Measurements from ENCODE around the gene UNG. TPM values are rescaled to one million over a fixed set of nuclear protein-coding genes. Genes with fewer than 3 reads are reported as not detected.

Gene UNG
- total and polyA plus RNA-seq, 9 of the 15 experiments (the other 6 are each of a cell fraction or from before 2014, with no cell fraction given) = 8.4 to 59.8 (median 41.0) TPM

DNA sequence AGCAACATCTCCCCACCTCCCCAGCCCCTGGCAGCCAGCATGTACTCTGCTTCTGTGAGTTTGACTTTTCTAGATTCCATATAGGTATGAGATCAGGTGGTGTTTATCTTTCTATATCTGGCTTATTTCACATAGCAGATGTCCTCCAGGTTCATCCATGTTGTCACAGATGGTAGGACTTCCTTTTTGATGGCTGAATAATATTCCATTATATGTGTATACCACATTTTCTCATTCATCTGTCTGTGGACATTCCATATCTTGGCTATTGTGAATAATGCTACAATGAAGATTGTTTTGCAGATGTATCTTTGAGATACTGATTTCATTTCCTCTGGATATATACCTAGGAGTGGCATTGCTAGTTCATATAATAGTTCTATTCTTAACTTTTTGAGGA lies 22.5 kb upstream of the UNG start:
- intact Hi-C loops (cut with micrococcal nuclease) = no loop called here
- H3K9ac ChIP-seq (ENCODE audit: insufficient read depth in 1 of 2, low read depth in 2 of 2, low read length in 2 of 2) = no peak overlapping the region
- no peaks in the 10 kb centered on the region for H3K4me1 ChIP-seq (replicated peaks in 1 of 2; ENCODE audit: control insufficient read depth in 2 of 2, insufficient read depth in 2 of 2, low read length in 2 of 2)
- FAIRE-seq = no peak
- CTCF ChIA-PET (ENCODE audit: low intra/inter-chr PET ratio) = no interaction called here
- ATAC-seq = no peak
- peaks cover 21% of the 10 kb centered on the region; the same call in 1 of the 3 replicates for H3K36me3 ChIP-seq (ENCODE audit: control insufficient read depth, insufficient read depth, low read length)
- no peaks in the 10 kb centered on the region for H3K79me2 ChIP-seq (ENCODE audit: control insufficient read depth, insufficient read depth, low read length)
- H4K20me1 ChIP-seq (replicated peaks; ENCODE audit: control insufficient read depth, insufficient read depth, low read length) = no peaks in the 10 kb centered on the region
- in situ Hi-C loops (cut with MboI) = no loop called here
- no peak overlapping the region for H3K27ac ChIP-seq (ENCODE audit: extremely low read depth, low read depth, low read length)
- POLR2A ChIA-PET = no interaction called here
- no TSS peak for BruUV-seq (replicated peaks)
- TF ChIP-seq PML (IDR thresholded peaks at IDR 0.05; ENCODE audit: low read length) = no peak
- peak; percentile 91 for TF ChIP-seq ZNF146 (CRISPR knock-in tag; IDR thresholded peaks at IDR 0.05; ENCODE audit: unreplicated experiment)
- TF ChIP-seq STAT5B (CRISPR knock-in tag; IDR thresholded peaks at IDR 0.05) = no peak
- TF ChIP-seq ZNF121 (CRISPR knock-in tag; conservative IDR thresholded peaks at IDR 0.05) = no peak
- TF ChIP-seq, protein P1, sequence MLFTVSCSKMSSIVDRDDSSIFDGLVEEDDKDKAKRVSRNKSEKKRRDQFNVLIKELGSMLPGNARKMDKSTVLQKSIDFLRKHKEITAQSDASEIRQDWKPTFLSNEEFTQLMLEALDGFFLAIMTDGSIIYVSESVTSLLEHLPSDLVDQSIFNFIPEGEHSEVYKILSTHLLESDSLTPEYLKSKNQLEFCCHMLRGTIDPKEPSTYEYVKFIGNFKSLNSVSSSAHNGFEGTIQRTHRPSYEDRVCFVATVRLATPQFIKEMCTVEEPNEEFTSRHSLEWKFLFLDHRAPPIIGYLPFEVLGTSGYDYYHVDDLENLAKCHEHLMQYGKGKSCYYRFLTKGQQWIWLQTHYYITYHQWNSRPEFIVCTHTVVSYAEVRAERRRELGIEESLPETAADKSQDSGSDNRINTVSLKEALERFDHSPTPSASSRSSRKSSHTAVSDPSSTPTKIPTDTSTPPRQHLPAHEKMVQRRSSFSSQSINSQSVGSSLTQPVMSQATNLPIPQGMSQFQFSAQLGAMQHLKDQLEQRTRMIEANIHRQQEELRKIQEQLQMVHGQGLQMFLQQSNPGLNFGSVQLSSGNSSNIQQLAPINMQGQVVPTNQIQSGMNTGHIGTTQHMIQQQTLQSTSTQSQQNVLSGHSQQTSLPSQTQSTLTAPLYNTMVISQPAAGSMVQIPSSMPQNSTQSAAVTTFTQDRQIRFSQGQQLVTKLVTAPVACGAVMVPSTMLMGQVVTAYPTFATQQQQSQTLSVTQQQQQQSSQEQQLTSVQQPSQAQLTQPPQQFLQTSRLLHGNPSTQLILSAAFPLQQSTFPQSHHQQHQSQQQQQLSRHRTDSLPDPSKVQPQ (CRISPR knock-in tag; IDR thresholded peaks at IDR 0.05; ENCODE audit: borderline replicate concordance) = no peak
- no peak for TF ChIP-seq XRCC3 (IDR thresholded peaks at IDR 0.05)
- no peak for TF ChIP-seq MAFG (tag; conservative IDR thresholded peaks at IDR 0.05)
- TF ChIP-seq NCOA4 (IDR thresholded peaks at IDR 0.05; ENCODE audit: partially characterized antibody) = no peak
- TF ChIP-seq RBM25 (IDR thresholded peaks at IDR 0.05; ENCODE audit: low read depth, low read length, severe bottlenecking) = peak; percentile 91
- TF ChIP-seq BCLAF1 (IDR thresholded peaks at IDR 0.05; ENCODE audit: borderline replicate concordance in 1 of 2, control insufficient read depth in 1 of 2, low read depth in 2 of 2, low read length in 1 of 2) = no peak
- TF ChIP-seq TBP (optimal IDR thresholded peaks at IDR 0.05; ENCODE audit: low read depth, low read length) = no peak
- TF ChIP-seq BCOR (IDR thresholded peaks at IDR 0.05) = 0 out of 2 replicates have a peak, but pooled peaks have one; percentile 8
- no peaks in the 10 kb centered on the region for H3K9me1 ChIP-seq (ENCODE audit: control insufficient read depth, insufficient read depth, low read length)
- H3K4me2 ChIP-seq (ENCODE audit: insufficient read depth, low read length) = no peak overlapping the region
- no peaks in the 10 kb centered on the region for H3K27me3 ChIP-seq (ENCODE audit: control insufficient read depth in 2 of 2, insufficient read depth in 2 of 2, low read length in 2 of 2)
- no peak for DNase-seq (ENCODE audit: extremely low read depth in 1 of 4, low spot score in 3 of 4)
- H2AFZ ChIP-seq (ENCODE audit: low read depth, low read length) = no peak overlapping the region
- H3K9me3 ChIP-seq (replicated peaks; ENCODE audit: control insufficient read depth, insufficient read depth, low read depth, low read length) = no peaks in the 10 kb centered on the region
- H3K4me3 ChIP-seq = no peak overlapping the region

Measured in K562 (cell line).